HG03342 (cell line): Measurements from ENCODE around the gene RHO.

Source experiments
- ATAC-seq: cut with Tn5 transposase; IDR thresholded peaks from one replicate; pipeline ENCODE4 v1.9.1; 2021; ENCODE audit warnings: mild to moderate bottlenecking, moderate library complexity; ENCODE audit not compliant: unreplicated experiment

The RHO gene

DNA sequence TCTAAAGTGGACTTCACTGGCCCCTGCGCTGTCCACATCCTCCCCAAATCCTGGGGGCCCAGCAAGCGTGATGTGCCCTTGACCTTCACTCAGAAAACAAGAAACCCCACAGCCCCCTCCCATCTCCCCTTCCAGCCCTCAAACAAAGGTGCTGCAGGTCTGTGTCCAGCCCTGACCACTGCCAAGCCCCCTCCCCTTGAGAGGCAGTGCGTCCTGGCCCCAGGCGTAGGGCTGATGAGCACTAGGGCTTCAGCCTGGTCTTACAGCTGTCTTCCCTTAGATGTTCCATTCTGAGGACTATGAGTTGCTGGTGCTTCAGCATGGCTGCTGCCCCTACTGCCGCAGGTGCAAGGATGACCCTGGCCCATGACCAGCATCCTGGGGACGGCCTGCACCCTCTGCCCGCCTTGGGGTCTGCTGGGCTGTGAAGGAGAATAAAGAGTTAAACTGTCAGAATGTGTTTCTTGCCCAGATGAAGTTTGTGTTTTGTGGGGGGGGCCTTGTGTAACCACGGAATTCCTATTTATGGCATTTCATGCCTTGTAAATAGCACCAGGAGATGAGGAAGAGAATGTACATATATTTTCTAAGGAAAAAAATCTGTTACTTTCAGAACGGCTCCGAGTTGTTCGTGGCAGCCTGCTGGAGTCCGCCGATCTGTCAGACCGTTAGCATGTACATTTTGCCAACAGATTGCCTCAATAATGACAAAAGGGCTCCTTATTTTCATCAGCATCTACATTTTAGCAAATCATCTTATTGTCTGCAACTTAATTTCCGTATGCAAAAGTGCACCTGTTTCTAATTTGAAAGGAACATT is 8.3 kb upstream of the RHO start:
- no peak for ATAC-seq

DNA sequence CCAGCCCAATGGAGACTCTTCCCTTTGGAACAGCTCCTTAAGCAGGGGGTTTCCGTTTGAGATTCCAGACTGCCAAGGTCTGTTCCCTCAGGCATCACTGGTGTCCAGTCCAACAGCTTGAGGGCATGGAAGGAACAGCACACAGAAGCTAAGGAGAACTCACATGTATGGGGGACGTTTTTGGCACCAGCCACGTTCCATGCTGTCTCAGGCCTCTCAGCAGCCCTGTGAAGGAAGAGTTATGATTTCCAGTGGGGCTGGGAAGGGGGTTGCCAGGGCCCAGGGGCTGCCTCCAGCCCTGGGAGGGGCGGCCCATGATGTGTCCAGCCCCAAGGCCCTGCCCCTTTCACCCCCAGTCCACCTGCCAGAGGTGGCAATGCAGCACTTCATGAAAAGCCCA is 7.5 kb upstream of the RHO start:
- ATAC-seq = no peak

DNA sequence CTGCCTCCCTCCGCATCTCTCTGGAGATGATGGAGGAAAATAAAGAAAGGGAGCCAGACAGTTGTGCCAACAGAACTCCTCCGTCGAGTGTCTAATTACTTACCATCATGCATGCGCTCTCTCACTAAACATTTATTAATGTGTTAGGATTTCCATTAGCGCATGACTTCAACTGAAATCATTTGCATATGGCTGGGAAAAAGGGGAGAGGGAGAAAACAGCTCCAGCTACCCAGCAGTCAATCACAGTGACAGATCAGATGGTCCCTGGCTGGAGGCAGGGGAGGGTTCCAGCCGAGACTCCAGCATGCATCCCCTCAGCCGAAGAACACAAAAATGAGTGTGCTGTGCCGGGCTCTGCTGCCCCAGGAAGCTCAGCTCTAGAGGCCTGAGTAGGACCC is 6.8 kb upstream of the RHO start:
- no peak for ATAC-seq

DNA sequence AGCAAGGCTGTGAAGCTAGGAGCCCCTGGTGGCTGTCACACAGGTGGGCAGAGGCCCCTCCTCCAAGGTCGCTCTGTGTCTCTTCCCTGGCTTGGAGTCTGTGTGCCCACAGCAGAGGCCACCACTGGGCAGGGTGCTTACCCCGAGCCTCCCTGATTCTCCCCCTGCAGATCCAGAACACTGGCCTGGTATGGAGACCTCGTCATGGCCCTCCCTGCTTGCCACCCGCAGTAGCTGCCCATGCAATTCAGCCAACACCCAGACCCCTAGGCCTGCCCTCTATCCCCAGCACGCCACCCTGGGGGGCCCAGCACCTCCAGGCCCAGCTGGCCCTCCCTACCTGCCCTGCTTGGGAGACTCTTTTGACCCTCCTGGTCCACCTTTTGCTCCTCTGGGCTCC is 5.5 kb upstream of the RHO start:
- no peak for ATAC-seq

DNA sequence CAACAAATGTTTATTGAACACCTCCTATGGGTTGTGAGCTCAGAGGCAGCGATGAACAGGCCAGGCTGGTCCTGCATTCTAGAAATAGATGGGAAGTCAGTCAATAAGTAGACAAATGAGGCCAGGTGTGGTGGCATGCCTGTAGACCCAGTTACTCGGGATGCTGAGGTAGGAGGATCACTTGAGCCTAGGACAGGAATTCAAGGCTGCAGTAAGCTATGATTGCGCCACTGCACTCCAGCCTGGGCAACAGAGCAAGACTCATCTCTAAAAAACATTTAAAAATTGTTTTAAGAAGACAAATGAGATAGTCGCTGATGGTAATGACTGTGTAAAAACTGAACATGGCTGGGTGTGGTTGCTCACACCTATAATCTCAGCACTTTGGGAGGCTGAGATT is 4.4 kb upstream of the RHO start:
- ATAC-seq = no peak

DNA sequence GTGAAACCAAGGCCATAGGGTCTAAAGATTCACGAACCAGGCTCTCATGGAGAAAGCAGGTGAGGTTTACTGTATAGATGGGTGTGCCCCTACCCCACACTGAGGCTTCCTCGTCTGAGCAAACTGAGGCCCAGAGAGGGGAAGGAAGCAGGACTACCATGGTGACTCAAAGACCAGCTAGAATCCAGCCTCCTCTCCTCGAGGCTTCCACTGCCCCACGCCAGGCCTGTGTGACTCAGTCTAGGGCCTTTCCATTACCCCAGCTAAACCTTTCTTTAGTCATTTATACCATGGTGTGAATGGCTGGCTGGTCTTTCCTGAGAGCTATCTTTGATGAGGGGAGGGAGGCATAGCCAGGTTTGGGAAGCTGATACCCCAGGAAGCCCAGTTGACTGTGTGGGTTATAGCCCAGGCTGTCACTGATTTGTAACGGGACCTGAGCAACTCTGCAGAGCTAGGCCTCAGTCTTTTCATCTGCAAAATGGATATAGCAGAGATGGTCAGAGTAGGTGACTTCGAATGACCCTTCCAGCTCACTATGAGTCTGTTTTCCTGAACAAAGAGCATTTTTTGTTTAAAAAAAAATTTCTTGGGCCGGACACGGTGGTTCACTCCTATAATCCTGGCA is 3.0 kb upstream of the RHO start:
- no peak for ATAC-seq

DNA sequence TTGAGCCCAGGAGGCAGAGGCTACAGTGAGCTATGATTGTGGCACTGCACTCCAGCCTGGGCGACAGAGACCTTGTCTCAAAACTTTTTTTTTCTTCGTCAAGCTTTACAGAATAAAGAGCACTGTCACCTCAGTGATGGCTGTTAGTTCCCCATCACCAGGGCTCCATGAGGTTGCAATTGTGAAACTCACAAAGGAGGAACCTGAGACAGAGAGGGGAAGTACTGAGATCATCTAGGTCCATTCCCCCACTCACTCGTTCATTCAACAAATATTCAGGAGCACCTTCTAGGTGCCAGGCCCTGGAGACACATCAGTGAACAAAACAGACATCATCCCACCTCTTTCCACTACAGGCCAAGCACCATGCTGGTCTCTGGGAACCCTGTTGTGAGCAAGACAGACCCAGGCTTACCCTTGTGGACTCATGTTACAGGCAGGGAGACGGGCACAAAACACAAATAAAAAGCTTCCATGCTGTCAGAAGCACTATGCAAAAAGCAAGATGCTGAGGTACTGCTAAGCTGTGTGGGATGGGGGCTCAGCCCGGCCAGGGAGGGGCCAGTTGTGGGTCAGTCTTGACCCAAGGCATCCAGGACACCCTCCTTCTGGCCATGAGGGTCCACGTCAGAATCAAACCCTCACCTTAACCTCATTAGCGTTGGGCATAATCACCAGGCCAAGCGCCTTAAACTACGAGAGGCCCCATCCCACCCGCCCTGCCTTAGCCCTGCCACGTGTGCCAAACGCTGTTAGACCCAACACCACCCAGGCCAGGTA is 2.1 kb upstream of the RHO start:
- peak; percentile 79 for ATAC-seq

DNA sequence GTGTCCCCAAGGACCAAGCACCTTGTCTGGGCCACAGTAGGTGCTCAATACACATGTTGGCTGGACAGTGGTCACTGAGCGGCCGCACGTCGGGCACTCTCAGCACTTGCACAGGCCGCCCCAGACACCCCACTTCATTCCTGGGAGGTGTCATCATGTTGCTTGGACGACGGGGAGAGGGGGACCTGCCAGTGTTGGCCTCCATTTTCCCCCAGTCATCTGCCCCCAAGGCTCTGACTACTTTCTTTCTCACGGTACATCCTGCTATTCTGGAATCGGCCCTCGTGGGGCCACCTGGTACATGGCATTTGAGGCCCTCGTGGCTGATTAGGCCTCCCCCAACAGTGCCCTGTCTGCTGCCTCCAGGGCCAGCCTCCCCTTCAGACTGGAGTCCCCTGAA is 1.2 kb upstream of the RHO start:
- ATAC-seq = no peak

DNA sequence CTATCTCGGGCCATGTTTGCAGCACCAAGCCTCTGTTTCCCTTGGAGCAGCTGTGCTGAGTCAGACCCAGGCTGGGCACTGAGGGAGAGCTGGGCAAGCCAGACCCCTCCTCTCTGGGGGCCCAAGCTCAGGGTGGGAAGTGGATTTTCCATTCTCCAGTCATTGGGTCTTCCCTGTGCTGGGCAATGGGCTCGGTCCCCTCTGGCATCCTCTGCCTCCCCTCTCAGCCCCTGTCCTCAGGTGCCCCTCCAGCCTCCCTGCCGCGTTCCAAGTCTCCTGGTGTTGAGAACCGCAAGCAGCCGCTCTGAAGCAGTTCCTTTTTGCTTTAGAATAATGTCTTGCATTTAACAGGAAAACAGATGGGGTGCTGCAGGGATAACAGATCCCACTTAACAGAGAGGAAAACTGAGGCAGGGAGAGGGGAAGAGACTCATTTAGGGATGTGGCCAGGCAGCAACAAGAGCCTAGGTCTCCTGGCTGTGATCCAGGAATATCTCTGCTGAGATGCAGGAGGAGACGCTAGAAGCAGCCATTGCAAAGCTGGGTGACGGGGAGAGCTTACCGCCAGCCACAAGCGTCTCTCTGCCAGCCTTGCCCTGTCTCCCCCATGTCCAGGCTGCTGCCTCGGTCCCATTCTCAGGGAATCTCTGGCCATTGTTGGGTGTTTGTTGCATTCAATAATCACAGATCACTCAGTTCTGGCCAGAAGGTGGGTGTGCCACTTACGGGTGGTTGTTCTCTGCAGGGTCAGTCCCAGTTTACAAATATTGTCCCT is 1.2 kb downstream of the RHO start:
- ATAC-seq = no peak

DNA sequence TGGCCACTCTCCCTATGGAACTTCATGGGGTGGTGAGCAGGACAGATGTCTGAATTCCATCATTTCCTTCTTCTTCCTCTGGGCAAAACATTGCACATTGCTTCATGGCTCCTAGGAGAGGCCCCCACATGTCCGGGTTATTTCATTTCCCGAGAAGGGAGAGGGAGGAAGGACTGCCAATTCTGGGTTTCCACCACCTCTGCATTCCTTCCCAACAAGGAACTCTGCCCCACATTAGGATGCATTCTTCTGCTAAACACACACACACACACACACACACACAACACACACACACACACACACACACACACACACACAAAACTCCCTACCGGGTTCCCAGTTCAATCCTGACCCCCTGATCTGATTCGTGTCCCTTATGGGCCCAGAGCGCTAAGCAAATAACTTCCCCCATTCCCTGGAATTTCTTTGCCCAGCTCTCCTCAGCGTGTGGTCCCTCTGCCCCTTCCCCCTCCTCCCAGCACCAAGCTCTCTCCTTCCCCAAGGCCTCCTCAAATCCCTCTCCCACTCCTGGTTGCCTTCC is 1.9 kb downstream of the RHO start:
- no peak for ATAC-seq

DNA sequence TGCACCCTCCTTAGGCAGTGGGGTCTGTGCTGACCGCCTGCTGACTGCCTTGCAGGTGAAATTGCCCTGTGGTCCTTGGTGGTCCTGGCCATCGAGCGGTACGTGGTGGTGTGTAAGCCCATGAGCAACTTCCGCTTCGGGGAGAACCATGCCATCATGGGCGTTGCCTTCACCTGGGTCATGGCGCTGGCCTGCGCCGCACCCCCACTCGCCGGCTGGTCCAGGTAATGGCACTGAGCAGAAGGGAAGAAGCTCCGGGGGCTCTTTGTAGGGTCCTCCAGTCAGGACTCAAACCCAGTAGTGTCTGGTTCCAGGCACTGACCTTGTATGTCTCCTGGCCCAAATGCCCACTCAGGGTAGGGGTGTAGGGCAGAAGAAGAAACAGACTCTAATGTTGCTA is 2.4 kb downstream of the RHO start:
- no peak for ATAC-seq

DNA sequence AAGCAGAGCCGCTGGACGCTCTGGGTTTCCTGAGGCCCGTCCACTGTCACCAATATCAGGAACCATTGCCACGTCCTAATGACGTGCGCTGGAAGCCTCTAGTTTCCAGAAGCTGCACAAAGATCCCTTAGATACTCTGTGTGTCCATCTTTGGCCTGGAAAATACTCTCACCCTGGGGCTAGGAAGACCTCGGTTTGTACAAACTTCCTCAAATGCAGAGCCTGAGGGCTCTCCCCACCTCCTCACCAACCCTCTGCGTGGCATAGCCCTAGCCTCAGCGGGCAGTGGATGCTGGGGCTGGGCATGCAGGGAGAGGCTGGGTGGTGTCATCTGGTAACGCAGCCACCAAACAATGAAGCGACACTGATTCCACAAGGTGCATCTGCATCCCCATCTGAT is 3.3 kb downstream of the RHO start:
- no peak for ATAC-seq

DNA sequence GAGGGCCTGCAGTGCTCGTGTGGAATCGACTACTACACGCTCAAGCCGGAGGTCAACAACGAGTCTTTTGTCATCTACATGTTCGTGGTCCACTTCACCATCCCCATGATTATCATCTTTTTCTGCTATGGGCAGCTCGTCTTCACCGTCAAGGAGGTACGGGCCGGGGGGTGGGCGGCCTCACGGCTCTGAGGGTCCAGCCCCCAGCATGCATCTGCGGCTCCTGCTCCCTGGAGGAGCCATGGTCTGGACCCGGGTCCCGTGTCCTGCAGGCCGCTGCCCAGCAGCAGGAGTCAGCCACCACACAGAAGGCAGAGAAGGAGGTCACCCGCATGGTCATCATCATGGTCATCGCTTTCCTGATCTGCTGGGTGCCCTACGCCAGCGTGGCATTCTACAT is 3.8 kb downstream of the RHO start:
- ATAC-seq = no peak

DNA sequence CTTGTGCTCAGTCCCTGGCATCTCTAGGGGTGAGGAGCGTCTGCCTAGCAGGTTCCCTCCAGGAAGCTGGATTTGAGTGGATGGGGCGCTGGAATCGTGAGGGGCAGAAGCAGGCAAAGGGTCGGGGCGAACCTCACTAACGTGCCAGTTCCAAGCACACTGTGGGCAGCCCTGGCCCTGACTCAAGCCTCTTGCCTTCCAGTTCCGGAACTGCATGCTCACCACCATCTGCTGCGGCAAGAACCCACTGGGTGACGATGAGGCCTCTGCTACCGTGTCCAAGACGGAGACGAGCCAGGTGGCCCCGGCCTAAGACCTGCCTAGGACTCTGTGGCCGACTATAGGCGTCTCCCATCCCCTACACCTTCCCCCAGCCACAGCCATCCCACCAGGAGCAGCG is 5.0 kb downstream of the RHO start:
- ATAC-seq = no peak

DNA sequence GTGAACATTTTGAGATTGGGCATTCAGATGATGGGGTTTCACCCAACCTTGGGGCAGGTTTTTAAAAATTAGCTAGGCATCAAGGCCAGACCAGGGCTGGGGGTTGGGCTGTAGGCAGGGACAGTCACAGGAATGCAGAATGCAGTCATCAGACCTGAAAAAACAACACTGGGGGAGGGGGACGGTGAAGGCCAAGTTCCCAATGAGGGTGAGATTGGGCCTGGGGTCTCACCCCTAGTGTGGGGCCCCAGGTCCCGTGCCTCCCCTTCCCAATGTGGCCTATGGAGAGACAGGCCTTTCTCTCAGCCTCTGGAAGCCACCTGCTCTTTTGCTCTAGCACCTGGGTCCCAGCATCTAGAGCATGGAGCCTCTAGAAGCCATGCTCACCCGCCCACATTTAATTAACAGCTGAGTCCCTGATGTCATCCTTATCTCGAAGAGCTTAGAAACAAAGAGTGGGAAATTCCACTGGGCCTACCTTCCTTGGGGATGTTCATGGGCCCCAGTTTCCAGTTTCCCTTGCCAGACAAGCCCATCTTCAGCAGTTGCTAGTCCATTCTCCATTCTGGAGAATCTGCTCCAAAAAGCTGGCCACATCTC is 6.1 kb downstream of the RHO start:
- no peak for ATAC-seq

DNA sequence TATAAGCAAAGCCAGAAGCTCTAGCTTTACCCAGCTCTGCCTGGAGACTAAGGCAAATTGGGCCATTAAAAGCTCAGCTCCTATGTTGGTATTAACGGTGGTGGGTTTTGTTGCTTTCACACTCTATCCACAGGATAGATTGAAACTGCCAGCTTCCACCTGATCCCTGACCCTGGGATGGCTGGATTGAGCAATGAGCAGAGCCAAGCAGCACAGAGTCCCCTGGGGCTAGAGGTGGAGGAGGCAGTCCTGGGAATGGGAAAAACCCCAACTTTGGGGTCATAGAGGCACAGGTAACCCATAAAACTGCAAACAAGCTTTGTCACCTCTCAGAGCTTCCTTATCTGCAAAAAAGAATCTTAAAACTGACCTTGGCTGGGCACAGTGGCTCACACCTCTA is 6.6 kb downstream of the RHO start:
- ATAC-seq = no peak

DNA sequence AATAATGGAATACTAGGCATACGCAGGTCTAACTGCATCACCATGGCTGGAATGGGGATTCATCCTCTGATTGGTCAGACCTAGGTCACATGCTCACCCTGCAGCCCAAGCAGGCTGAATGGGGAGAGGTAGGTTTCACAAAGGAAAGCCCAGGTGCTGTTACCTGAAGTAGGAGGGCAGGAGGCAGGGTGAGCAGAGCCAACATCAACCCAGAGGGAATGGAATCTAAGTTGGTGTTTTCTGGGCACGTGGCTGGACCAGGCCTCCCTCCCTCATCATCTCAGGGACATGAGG is 7.9 kb downstream of the RHO start:
- no peak for ATAC-seq

DNA sequence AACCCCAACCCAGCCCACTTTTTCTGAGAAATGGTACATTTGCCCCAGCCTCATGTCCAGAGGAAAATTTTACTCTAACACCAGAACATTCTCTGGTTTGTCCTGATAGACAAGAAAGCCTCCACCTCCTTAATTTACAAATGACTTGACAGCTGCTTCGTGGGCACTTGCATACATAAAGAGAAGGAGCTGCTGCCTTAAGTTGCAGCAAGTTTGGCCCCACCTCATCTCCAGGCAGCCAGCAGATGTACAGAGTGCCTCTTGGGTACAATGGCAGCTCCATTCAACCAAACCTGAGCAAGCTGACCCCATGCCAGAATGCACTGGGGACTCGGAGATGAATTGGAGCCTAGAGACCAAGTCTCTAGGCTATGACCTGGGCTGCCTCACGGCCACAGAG is 8.4 kb downstream of the RHO start:
- no peak for ATAC-seq

DNA sequence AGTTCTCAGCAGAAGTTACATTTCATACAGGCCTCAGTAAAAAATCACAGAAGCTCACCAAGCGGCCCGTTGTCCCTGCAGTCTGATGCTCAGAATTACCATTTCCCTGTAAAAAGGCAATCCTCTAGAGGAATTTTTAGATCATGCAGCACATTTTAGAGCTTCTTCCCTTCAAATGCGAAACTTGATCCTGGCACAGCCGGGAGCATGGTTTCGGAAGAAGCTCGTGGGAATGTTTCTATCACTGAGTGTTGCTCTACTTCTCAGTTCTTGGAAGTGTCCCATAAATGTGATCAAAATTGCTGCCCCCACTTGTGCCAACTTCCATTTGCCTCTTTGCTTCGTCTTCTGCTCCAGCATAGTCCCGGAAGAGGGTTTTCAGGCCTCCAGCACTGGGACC is 10.8 kb downstream of the RHO start:
- ATAC-seq = no peak

DNA sequence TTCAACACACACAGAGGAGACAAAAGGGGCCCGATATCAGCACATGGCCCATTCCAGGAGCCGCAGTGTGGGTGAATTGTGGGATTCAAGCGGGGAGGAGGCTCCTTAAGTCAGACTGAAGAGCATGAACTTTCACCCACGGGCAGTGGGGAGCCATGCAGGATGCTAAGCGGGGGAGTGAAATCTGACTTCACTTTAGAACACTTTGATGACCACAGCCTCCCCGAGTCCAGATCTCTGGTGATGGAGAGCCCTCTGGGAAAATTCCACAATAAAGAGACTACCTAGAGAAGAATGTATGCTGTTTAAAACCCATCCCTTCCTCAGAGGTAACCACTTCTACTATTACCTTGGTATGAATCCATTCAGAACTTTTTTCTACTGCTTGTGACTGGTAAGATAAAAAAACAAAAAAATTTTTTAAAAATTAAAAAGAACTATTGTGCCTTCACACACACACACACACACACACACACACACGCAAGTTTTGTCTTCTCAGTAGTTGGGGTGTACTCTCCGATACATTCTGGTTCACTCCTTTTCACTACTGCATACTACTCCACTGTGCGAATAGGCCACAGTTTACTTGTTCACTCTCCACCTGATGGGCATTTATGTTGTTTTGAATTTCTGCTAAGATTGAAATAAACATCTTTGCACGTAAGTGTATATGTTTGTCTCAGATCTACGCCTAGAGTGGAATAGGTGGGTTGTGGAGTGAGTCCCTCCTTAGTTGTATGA is 12.5 kb downstream of the RHO start:
- ATAC-seq = no peak
